Measurements from ENCODE around the gene FCER1G. TPM values are rescaled to one million over a fixed set of nuclear protein-coding genes. Genes with fewer than 3 reads are reported as not detected.

FCER1G gene
- total RNA-seq, 1 experiment from 2014 or later, result 1.5 TPM

DNA sequence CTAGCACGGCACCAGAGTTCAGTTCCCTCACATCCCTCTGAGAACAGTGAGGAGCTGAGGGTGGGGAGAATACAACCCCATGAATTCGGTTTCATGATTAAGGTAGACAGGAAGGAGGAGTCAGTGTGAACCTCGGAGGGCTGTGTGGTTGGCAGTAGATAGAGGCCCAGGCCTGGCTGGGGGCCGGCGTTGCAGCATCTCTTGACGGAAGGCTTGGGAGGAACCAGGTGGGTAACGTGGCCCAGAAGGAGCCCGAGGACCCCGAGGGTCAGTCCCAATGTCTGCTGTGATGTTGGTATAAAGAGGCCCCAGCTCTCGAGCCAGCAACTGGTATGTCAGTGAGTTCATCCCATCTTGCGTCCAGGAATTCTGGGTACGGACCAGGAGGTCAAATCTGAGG is 43.4 kb upstream of the FCER1G start:
- POLR2A ChIA-PET, result no interaction called here
- no TSS peak for BruUV-seq (replicated peaks)
- Histone ChIP-seq H3K4me3 (ENCODE audit: low read depth, low read length) (no peak overlapping the region), H3K9me3 (no peaks in the 10 kb centered on the region), H3K36me3 (ENCODE audit: control insufficient read depth, insufficient read depth, low read length) (peaks cover 6% of the 10 kb centered on the region), H3K27me3 (replicated peaks; ENCODE audit: control insufficient read depth, insufficient read depth, low read length) (no peaks in the 10 kb centered on the region), H3K4me1 (peaks cover 7% of the 10 kb centered on the region)
- DNase-seq, result no peak
- H3K9me3 Mint-ChIP-seq (ENCODE audit: unreplicated experiment), result no peaks in the 10 kb centered on the region
- H3K4me3 Mint-ChIP-seq (ENCODE audit: unreplicated experiment), result no peak overlapping the region
- no peaks in the 10 kb centered on the region for H3K27me3 Mint-ChIP-seq (ENCODE audit: insufficient read depth, unreplicated experiment)
- TF ChIP-seq, protein P1, sequence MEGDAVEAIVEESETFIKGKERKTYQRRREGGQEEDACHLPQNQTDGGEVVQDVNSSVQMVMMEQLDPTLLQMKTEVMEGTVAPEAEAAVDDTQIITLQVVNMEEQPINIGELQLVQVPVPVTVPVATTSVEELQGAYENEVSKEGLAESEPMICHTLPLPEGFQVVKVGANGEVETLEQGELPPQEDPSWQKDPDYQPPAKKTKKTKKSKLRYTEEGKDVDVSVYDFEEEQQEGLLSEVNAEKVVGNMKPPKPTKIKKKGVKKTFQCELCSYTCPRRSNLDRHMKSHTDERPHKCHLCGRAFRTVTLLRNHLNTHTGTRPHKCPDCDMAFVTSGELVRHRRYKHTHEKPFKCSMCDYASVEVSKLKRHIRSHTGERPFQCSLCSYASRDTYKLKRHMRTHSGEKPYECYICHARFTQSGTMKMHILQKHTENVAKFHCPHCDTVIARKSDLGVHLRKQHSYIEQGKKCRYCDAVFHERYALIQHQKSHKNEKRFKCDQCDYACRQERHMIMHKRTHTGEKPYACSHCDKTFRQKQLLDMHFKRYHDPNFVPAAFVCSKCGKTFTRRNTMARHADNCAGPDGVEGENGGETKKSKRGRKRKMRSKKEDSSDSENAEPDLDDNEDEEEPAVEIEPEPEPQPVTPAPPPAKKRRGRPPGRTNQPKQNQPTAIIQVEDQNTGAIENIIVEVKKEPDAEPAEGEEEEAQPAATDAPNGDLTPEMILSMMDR (IDR thresholded peaks at IDR 0.05; ENCODE audit: insufficient read depth in 1 of 2, low read depth in 1 of 2, low read length in 1 of 2, severe bottlenecking in 1 of 2, unreplicated experiment in 1 of 2), result no peak
- no peak overlapping the region for H3K27ac Mint-ChIP-seq (ENCODE audit: unreplicated experiment)
- peaks cover 60% of the 10 kb centered on the region for H3K36me3 Mint-ChIP-seq (ENCODE audit: insufficient read depth, unreplicated experiment)
- CTCF ChIA-PET, result no interaction called here
- intact Hi-C loops (cut with micrococcal nuclease; ENCODE audit: unreplicated experiment), result no loop called here
- H3K4me1 Mint-ChIP-seq (ENCODE audit: low read depth, unreplicated experiment), result peaks cover 14% of the 10 kb centered on the region

- DNase-seq, result no peak
- no peaks in the 10 kb centered on the region for H3K9me3 Mint-ChIP-seq (ENCODE audit: unreplicated experiment)
- no peak overlapping the region for H3K4me3 Mint-ChIP-seq (ENCODE audit: unreplicated experiment)
- ChIA-PET POLR2A (no interaction called here), CTCF (no interaction called here)
- H3K36me3 ChIP-seq (ENCODE audit: control insufficient read depth, insufficient read depth, low read length), result peaks cover 6% of the 10 kb centered on the region
- H3K9me3 ChIP-seq, result no peaks in the 10 kb centered on the region
- no peaks in the 10 kb centered on the region for H3K27me3 Mint-ChIP-seq (ENCODE audit: insufficient read depth, unreplicated experiment)
- peaks cover 60% of the 10 kb centered on the region for H3K36me3 Mint-ChIP-seq (ENCODE audit: insufficient read depth, unreplicated experiment)
- no peak overlapping the region for H3K4me3 ChIP-seq (ENCODE audit: low read depth, low read length)
- TF ChIP-seq, protein P1 (IDR thresholded peaks at IDR 0.05; ENCODE audit: insufficient read depth in 1 of 2, low read depth in 1 of 2, low read length in 1 of 2, severe bottlenecking in 1 of 2, unreplicated experiment in 1 of 2), result no peak
- H3K4me1 ChIP-seq, result peaks cover 4% of the 10 kb centered on the region
- no peaks in the 10 kb centered on the region for H3K27me3 ChIP-seq (replicated peaks; ENCODE audit: control insufficient read depth, insufficient read depth, low read length)
- no TSS peak for BruUV-seq (replicated peaks)
- H3K27ac Mint-ChIP-seq (ENCODE audit: unreplicated experiment), result no peak overlapping the region
- peaks cover 14% of the 10 kb centered on the region for H3K4me1 Mint-ChIP-seq (ENCODE audit: low read depth, unreplicated experiment)
- intact Hi-C loops (cut with micrococcal nuclease; ENCODE audit: unreplicated experiment), result no loop called here
Measured at GRCh38 chr1:161172349-161172748, 42.7 kb upstream of the FCER1G start.

GRCh38 chr1:161172776-161173376 is 42.2 kb upstream of the FCER1G start:
- H3K4me3 ChIP-seq (ENCODE audit: low read depth, low read length), result no peak overlapping the region
- Mint-ChIP-seq H3K27ac (ENCODE audit: unreplicated experiment) (no peak overlapping the region), H3K4me3 (ENCODE audit: unreplicated experiment) (no peak overlapping the region), H3K27me3 (ENCODE audit: insufficient read depth, unreplicated experiment) (no peaks in the 10 kb centered on the region), H3K4me1 (ENCODE audit: low read depth, unreplicated experiment) (peaks cover 14% of the 10 kb centered on the region), H3K9me3 (ENCODE audit: unreplicated experiment) (no peaks in the 10 kb centered on the region), H3K36me3 (ENCODE audit: insufficient read depth, unreplicated experiment) (peaks cover 60% of the 10 kb centered on the region)
- intact Hi-C loops (cut with micrococcal nuclease; ENCODE audit: unreplicated experiment), result no loop called here
- no peak for DNase-seq
- no peaks in the 10 kb centered on the region for H3K27me3 ChIP-seq (replicated peaks; ENCODE audit: control insufficient read depth, insufficient read depth, low read length)
- no TSS peak for BruUV-seq (replicated peaks)
- ChIA-PET CTCF (no interaction called here), POLR2A (no interaction called here)
- TF ChIP-seq, protein P1 (IDR thresholded peaks at IDR 0.05; ENCODE audit: insufficient read depth in 1 of 2, low read depth in 1 of 2, low read length in 1 of 2, severe bottlenecking in 1 of 2, unreplicated experiment in 1 of 2), result no peak
- H3K9me3 ChIP-seq, result no peaks in the 10 kb centered on the region
- H3K4me1 ChIP-seq, result peaks cover 4% of the 10 kb centered on the region
- H3K36me3 ChIP-seq (ENCODE audit: control insufficient read depth, insufficient read depth, low read length), result peaks cover 6% of the 10 kb centered on the region

All from Caco-2 (cell line).